NCI-H2227 treated with DMSO at 0.1 percent for 48 hours (cell line): ENCODE results near the gene OR4N2.
"Not testable (repeated sequence)": the region's sequence is repeated elsewhere in the genome, so short reads cannot be mapped to it uniquely, and the experiment has no call there.

Source experiments
- DNase-seq: peaks from one replicate; lab custom pipeline; 2025; lab: John Stamatoyannopoulos, UW

The OR4N2 gene

GRCh38 chr14:19834203-19834848 is 30.8 kb downstream of the OR4N2 start:
- not testable (repeated sequence) for DNase-seq

- DNase-seq: no peak
These were observed 34.9 kb downstream of the OR4N2 start for GRCh38 chr14:19838433-19838832.

GRCh38 chr14:19851365-19851764 is 47.8 kb downstream of the OR4N2 start:
- no peak for DNase-seq

- DNase-seq: not testable (repeated sequence)
These were observed 62.6 kb downstream of the OR4N2 start for GRCh38 chr14:19866061-19866669.

GRCh38 chr14:19873178-19873577 is 69.6 kb downstream of the OR4N2 start:
- DNase-seq: no peak

GRCh38 chr14:19874842-19875241 is 71.3 kb downstream of the OR4N2 start, which contains the start of gene OR4K2:
Gene OR4K2, plus strand, starts transcription at chr14:19875142. Its CDS starts 1,126 bp downstream, at chr14:19876268.
- DNase-seq: no peak

GRCh38 chr14:19878029-19878642 is 74.6 kb downstream of the OR4N2 start:
- DNase-seq: no peak
